GM23338 (cell line): Measurements from ENCODE around the gene LCN12. TPM values are rescaled to one million over a fixed set of nuclear protein-coding genes. Genes with fewer than 3 reads are reported as not detected.

ENCODE experiments used
- ATAC-seq: fragments of 200-7000 bp; cut with Tn5 transposase; 3 replicates; pipeline ENCODE4 v1.9.1; 2020
- DNase-seq: peaks from one replicate; pipeline ENCODE4 v3.0.0-alpha.2; 2015; ENCODE audit warnings: low spot score
- H2AFZ ChIP-seq: fragments of 200-600 bp; sonication (generic); 2 replicates; pipeline ENCODE4 v1.8.0; 2016; ENCODE audit warnings: antibody characterized with exemption, mild to moderate bottlenecking, moderate library complexity
- H3F3A ChIP-seq: fragments of 200-600 bp; sonication (generic); replicated peaks from 2 replicates; pipeline ENCODE4 v1.8.0; 2017; ENCODE audit warnings: antibody characterized with exemption, mixed run types, low read depth
- H3K27ac ChIP-seq: fragments of 200-600 bp; sonication (generic); 2 replicates; pipeline ENCODE4 v1.6.1; 2016; ENCODE audit warnings: low read depth
- H3K27me3 ChIP-seq: fragments of 200-600 bp; sonication (generic); 2 replicates; pipeline ENCODE4 v1.8.0; 2016; ENCODE audit warnings: mild to moderate bottlenecking, mixed run types, moderate library complexity; ENCODE audit not compliant: insufficient read depth
- H3K36me3 ChIP-seq: fragments of 200-600 bp; sonication (generic); 2 replicates; pipeline ENCODE4 v1.8.0; 2016; ENCODE audit warnings: mild to moderate bottlenecking; ENCODE audit not compliant: insufficient read depth
- H3K4me1 ChIP-seq: fragments of 200-600 bp; sonication (generic); 2 replicates; pipeline ENCODE4 v1.8.0; 2016; ENCODE audit warnings: mild to moderate bottlenecking, moderate library complexity; ENCODE audit not compliant: insufficient read depth
- H3K4me2 ChIP-seq: fragments of 200-600 bp; sonication (generic); 2 replicates; pipeline ENCODE4 v1.7.1; 2017; ENCODE audit warnings: mixed run types
- H3K4me3 ChIP-seq: fragments of 200-600 bp; sonication (generic); 2 replicates; pipeline ENCODE4 v1.6.1; 2016; ENCODE audit warnings: mixed run types
- H3K79me2 ChIP-seq: fragments of 200-600 bp; sonication (generic); replicated peaks from 2 replicates; pipeline ENCODE4 v1.8.0; 2017; ENCODE audit warnings: mild to moderate bottlenecking; ENCODE audit not compliant: insufficient read depth
- H3K9me2 ChIP-seq: fragments of 200-600 bp; sonication (generic); 2 replicates; pipeline ENCODE4 v1.8.0; 2017; ENCODE audit not compliant: insufficient read depth
- H4K20me1 ChIP-seq: fragments of 200-600 bp; sonication (generic); replicated peaks from 2 replicates; pipeline ENCODE4 v1.8.0; 2017; ENCODE audit warnings: mild to moderate bottlenecking; ENCODE audit not compliant: insufficient read depth
- H3K27ac Mint-ChIP-seq: 2 replicates; pipeline ENCODE4 v1.8.0; 2020; ENCODE audit warnings: inconsistent platforms, mild to moderate bottlenecking, moderate library complexity, mixed read lengths
- H3K27me3 Mint-ChIP-seq: 3 replicates; pipeline ENCODE4 v1.8.0; 2022; ENCODE audit warnings: low read depth, mild to moderate bottlenecking, moderate library complexity, mixed read lengths, inconsistent platforms; ENCODE audit not compliant: insufficient read depth, poor library complexity
- H3K36me3 Mint-ChIP-seq: 3 replicates; pipeline ENCODE4 v1.8.0; 2021; ENCODE audit warnings: low read depth, mild to moderate bottlenecking, inconsistent platforms, moderate library complexity, mixed read lengths
- H3K4me1 Mint-ChIP-seq: 3 replicates; pipeline ENCODE4 v1.8.0; 2020; ENCODE audit warnings: mild to moderate bottlenecking, inconsistent platforms, mixed read lengths
- H3K4me3 Mint-ChIP-seq: 3 replicates; pipeline ENCODE4 v1.8.0; 2021; ENCODE audit warnings: moderate library complexity, mild to moderate bottlenecking, inconsistent platforms, mixed read lengths
- H3K9me3 Mint-ChIP-seq: 3 replicates; pipeline ENCODE4 v1.8.0; 2020; ENCODE audit warnings: moderate library complexity, mild to moderate bottlenecking, inconsistent platforms, mixed read lengths
- ETS1 ChIP-seq: IDR thresholded peaks from 2 replicates; pipeline ENCODE4 v1.6.1; 2016; ENCODE audit warnings: antibody characterized with exemption
- EZH2 ChIP-seq: fragments of 200-600 bp; sonication (generic); IDR thresholded peaks from one replicate; pipeline ENCODE4 v1.8.0; 2017; ENCODE audit warnings: antibody characterized with exemption, mild to moderate bottlenecking, low read depth; ENCODE audit not compliant: unreplicated experiment
- EZH2phosphoT487 ChIP-seq: fragments of 200-600 bp; sonication (generic); IDR thresholded peaks from one replicate; pipeline ENCODE4 v1.8.1; 2018; ENCODE audit warnings: antibody characterized with exemption; ENCODE audit not compliant: unreplicated experiment
- NANOG ChIP-seq: IDR thresholded peaks from 2 replicates; pipeline ENCODE4 v1.6.1; 2016; ENCODE audit warnings: antibody characterized with exemption, borderline replicate concordance
- POLR2AphosphoS5 ChIP-seq: IDR thresholded peaks from 2 replicates; pipeline ENCODE4 v1.6.1; 2016; ENCODE audit warnings: antibody characterized with exemption, low read depth
- STAT1 ChIP-seq: IDR thresholded peaks from one replicate; pipeline ENCODE4 v1.6.1; 2016; ENCODE audit warnings: antibody characterized with exemption; ENCODE audit not compliant: unreplicated experiment
- ZNF114 ChIP-seq: fragments of 250-450 bp; sonication (Bioruptor Pico); IDR thresholded peaks from 2 replicates; pipeline ENCODE4 v1.5.0; 2020; ENCODE audit warnings: mild to moderate bottlenecking, moderate library complexity
- ZNF331 ChIP-seq: fragments of 250-450 bp; sonication (Bioruptor Pico); IDR thresholded peaks from 2 replicates; pipeline ENCODE4 v1.5.0; 2020; ENCODE audit warnings: low read depth, mild to moderate bottlenecking, moderate library complexity
- polyA plus RNA-seq: library from polyadenylated mRNA; unstranded; fragments of >200 nt; fragmentation: Nextera tagmentation; extraction: Ambion mirVana; gene quantifications from 2 replicates; pipeline ENCODE4 v1.2.1, GENCODE V29; 2016
- total RNA-seq: library from RNA; depleted of rRNA; stranded (reverse); fragments of >200 nt; shearing (Covaris generic); gene quantifications from 2 replicates; pipeline ENCODE4 v1.2.3, GENCODE V29; 2014
- TF ChIP-seq, protein P1 (sequence below): fragments of 250-450 bp; sonication (Bioruptor Pico); IDR thresholded peaks from 2 replicates; pipeline ENCODE4 v1.5.0; 2020; ENCODE audit warnings: mild to moderate bottlenecking, moderate library complexity
- TF ChIP-seq, protein P2 (sequence below): IDR thresholded peaks from one replicate; pipeline ENCODE4 v1.6.1; 2018; ENCODE audit warnings: antibody characterized with exemption; ENCODE audit not compliant: unreplicated experiment

LCN12 gene
- total and polyA plus RNA-seq, 2 experiments from 2014 or later = 0.39 to 0.69 TPM

- Histone ChIP-seq H3K9me2 (no peaks in the 10 kb centered on the region), H3K27me3 (no peaks in the 10 kb centered on the region), H3K27ac (no peak overlapping the region), H3K4me3 (no peak overlapping the region), H4K20me1 (no peaks in the 10 kb centered on the region), H3K79me2 (0 out of 2 replicates have a peak, but pooled peaks cover 5% of the 10 kb centered on the region), H3K36me3 (no peaks in the 10 kb centered on the region), H2AFZ (no peak overlapping the region), H3K4me1 (peaks cover 9% of the 10 kb centered on the region), H3F3A (no peaks in the 10 kb centered on the region; the same call in 1 of the 2 replicates), H3K4me2 (0 out of 2 replicates have a peak overlapping the region, but pooled peaks have one; percentile 51)
- peaks cover 10% of the 10 kb centered on the region; the same call in 2 of the 3 replicates for H3K36me3 Mint-ChIP-seq
- no peaks in the 10 kb centered on the region for H3K9me3 Mint-ChIP-seq
- peaks cover 8% of the 10 kb centered on the region for H3K4me1 Mint-ChIP-seq
- DNase-seq = no peak
- H3K27ac Mint-ChIP-seq = no peak overlapping the region
- peaks cover 9% of the 10 kb centered on the region for H3K27me3 Mint-ChIP-seq
- no peak for ATAC-seq
- no peak overlapping the region for H3K4me3 Mint-ChIP-seq
- no peak for TF ChIP-seq POLR2AphosphoS5
- TF ChIP-seq, protein P1, sequence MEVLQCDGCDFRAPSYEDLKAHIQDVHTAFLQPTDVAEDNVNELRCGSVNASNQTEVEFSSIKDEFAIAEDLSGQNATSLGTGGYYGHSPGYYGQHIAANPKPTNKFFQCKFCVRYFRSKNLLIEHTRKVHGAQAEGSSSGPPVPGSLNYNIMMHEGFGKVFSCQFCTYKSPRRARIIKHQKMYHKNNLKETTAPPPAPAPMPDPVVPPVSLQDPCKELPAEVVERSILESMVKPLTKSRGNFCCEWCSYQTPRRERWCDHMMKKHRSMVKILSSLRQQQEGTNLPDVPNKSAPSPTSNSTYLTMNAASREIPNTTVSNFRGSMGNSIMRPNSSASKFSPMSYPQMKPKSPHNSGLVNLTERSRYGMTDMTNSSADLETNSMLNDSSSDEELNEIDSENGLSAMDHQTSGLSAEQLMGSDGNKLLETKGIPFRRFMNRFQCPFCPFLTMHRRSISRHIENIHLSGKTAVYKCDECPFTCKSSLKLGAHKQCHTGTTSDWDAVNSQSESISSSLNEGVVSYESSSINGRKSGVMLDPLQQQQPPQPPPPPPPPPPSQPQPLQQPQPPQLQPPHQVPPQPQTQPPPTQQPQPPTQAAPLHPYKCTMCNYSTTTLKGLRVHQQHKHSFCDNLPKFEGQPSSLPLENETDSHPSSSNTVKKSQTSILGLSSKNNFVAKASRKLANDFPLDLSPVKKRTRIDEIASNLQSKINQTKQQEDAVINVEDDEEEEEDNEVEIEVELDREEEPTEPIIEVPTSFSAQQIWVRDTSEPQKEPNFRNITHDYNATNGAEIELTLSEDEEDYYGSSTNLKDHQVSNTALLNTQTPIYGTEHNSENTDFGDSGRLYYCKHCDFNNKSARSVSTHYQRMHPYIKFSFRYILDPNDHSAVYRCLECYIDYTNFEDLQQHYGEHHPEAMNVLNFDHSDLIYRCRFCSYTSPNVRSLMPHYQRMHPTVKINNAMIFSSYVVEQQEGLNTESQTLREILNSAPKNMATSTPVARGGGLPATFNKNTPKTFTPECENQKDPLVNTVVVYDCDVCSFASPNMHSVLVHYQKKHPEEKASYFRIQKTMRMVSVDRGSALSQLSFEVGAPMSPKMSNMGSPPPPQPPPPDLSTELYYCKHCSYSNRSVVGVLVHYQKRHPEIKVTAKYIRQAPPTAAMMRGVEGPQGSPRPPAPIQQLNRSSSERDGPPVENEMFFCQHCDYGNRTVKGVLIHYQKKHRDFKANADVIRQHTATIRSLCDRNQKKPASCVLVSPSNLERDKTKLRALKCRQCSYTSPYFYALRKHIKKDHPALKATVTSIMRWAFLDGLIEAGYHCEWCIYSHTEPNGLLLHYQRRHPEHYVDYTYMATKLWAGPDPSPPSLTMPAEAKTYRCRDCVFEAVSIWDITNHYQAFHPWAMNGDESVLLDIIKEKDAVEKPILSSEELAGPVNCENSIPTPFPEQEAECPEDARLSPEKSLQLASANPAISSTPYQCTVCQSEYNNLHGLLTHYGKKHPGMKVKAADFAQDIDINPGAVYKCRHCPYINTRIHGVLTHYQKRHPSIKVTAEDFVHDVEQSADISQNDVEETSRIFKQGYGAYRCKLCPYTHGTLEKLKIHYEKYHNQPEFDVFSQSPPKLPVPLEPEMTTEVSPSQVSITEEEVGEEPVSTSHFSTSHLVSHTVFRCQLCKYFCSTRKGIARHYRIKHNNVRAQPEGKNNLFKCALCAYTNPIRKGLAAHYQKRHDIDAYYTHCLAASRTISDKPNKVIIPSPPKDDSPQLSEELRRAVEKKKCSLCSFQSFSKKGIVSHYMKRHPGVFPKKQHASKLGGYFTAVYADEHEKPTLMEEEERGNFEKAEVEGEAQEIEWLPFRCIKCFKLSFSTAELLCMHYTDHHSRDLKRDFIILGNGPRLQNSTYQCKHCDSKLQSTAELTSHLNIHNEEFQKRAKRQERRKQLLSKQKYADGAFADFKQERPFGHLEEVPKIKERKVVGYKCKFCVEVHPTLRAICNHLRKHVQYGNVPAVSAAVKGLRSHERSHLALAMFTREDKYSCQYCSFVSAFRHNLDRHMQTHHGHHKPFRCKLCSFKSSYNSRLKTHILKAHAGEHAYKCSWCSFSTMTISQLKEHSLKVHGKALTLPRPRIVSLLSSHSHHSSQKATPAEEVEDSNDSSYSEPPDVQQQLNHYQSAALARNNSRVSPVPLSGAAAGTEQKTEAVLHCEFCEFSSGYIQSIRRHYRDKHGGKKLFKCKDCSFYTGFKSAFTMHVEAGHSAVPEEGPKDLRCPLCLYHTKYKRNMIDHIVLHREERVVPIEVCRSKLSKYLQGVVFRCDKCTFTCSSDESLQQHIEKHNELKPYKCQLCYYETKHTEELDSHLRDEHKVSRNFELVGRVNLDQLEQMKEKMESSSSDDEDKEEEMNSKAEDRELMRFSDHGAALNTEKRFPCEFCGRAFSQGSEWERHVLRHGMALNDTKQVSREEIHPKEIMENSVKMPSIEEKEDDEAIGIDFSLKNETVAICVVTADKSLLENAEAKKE (CRISPR knock-in tag) = no peak
- TF ChIP-seq EZH2phosphoT487 = no peak
- no peak for TF ChIP-seq ETS1
- TF ChIP-seq EZH2 = no peak
- no peak for TF ChIP-seq ZNF114 (CRISPR knock-in tag)
- TF ChIP-seq ZNF331 (CRISPR knock-in tag) = no peak
- no peak for TF ChIP-seq STAT1
- TF ChIP-seq, protein P2, sequence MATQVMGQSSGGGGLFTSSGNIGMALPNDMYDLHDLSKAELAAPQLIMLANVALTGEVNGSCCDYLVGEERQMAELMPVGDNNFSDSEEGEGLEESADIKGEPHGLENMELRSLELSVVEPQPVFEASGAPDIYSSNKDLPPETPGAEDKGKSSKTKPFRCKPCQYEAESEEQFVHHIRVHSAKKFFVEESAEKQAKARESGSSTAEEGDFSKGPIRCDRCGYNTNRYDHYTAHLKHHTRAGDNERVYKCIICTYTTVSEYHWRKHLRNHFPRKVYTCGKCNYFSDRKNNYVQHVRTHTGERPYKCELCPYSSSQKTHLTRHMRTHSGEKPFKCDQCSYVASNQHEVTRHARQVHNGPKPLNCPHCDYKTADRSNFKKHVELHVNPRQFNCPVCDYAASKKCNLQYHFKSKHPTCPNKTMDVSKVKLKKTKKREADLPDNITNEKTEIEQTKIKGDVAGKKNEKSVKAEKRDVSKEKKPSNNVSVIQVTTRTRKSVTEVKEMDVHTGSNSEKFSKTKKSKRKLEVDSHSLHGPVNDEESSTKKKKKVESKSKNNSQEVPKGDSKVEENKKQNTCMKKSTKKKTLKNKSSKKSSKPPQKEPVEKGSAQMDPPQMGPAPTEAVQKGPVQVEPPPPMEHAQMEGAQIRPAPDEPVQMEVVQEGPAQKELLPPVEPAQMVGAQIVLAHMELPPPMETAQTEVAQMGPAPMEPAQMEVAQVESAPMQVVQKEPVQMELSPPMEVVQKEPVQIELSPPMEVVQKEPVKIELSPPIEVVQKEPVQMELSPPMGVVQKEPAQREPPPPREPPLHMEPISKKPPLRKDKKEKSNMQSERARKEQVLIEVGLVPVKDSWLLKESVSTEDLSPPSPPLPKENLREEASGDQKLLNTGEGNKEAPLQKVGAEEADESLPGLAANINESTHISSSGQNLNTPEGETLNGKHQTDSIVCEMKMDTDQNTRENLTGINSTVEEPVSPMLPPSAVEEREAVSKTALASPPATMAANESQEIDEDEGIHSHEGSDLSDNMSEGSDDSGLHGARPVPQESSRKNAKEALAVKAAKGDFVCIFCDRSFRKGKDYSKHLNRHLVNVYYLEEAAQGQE = no peak
- TF ChIP-seq NANOG = no peak
Measured at GRCh38 chr9:136945333-136946227, 6.5 kb upstream of the LCN12 start.
